Neuronal stem cell (in vitro differentiated cells): Measurements from ENCODE around the gene C2orf68.
A peak's percentile ranks its signal among the peaks of the same experiment; 100 is the strongest.
"Not testable (repeated sequence)": the region's sequence is repeated elsewhere in the genome, so short reads cannot be mapped to it uniquely, and the experiment has no call there.

Experiments used
- DNase-seq: peaks from one replicate; pipeline ENCODE4 v3.0.0-alpha.2; 2013; ENCODE audit warnings: low spot score
- H2AFZ ChIP-seq: one replicate; pipeline ENCODE4 v1.6.1; 2013; ENCODE audit warnings: mild to moderate bottlenecking, low read length, inconsistent platforms
- H2AK5ac ChIP-seq: 2 replicates; pipeline ENCODE4 v1.6.1; 2013; ENCODE audit warnings: low read depth, mild to moderate bottlenecking, inconsistent platforms, low read length, moderate library complexity, mixed read lengths
- H2BK120ac ChIP-seq: 2 replicates; pipeline ENCODE4 v1.6.1; 2013; ENCODE audit warnings: low read depth, mild to moderate bottlenecking, inconsistent platforms, low read length, moderate library complexity, mixed read lengths
- H2BK12ac ChIP-seq: one replicate; pipeline ENCODE4 v1.6.1; 2013; ENCODE audit warnings: low read length, inconsistent platforms
- H2BK15ac ChIP-seq: 2 replicates; pipeline ENCODE4 v1.6.1; 2013; ENCODE audit warnings: mild to moderate bottlenecking, low read length, inconsistent platforms, mixed read lengths
- H2BK5ac ChIP-seq: one replicate; pipeline ENCODE4 v1.6.1; 2013; ENCODE audit warnings: inconsistent platforms, mild to moderate bottlenecking, low read length, moderate library complexity
- H3K14ac ChIP-seq: one replicate; pipeline ENCODE4 v1.6.1; 2013; ENCODE audit warnings: low read length, inconsistent platforms
- H3K18ac ChIP-seq: 2 replicates; pipeline ENCODE4 v1.6.1; 2013; ENCODE audit warnings: low read length, inconsistent platforms
- H3K23ac ChIP-seq: 2 replicates; pipeline ENCODE4 v1.6.1; 2013; ENCODE audit warnings: low read depth, mild to moderate bottlenecking, mixed read lengths, low read length, inconsistent platforms; ENCODE audit not compliant: poor library complexity
- H3K27ac ChIP-seq: replicated peaks from 3 replicates; pipeline ENCODE4 v1.5.1; 2013; ENCODE audit warnings: low read length, inconsistent platforms
- H3K27me3 ChIP-seq, 3 experiments: 2 replicates each; pipeline ENCODE4 v1.6.1; 2013; ENCODE audit warnings: low read length in 3 of 3, mild to moderate bottlenecking in 2 of 3, inconsistent platforms in 1 of 3, low read depth in 1 of 3, mixed read lengths in 1 of 3, moderate library complexity in 1 of 3; ENCODE audit not compliant: control insufficient read depth in 3 of 3, insufficient read depth in 3 of 3
- H3K36me3 ChIP-seq, 2 donors: replicated peaks in 1 of 2; 2 replicates each; pipeline ENCODE4 v1.6.1; 2013; ENCODE audit warnings: low read length in 2 of 2; ENCODE audit not compliant: control insufficient read depth in 2 of 2, insufficient read depth in 2 of 2
- H3K4ac ChIP-seq: 2 replicates; pipeline ENCODE4 v1.6.1; 2013; ENCODE audit warnings: inconsistent platforms, mild to moderate bottlenecking, low read length, moderate library complexity
- H3K4me1 ChIP-seq, 2 donors: 1 replicate in 1 of 2; 2 replicates in 1 of 2; pipeline ENCODE4 v1.6.1; 2013; ENCODE audit warnings: low read length in 2 of 2, low read depth in 1 of 2; ENCODE audit not compliant: control insufficient read depth in 2 of 2, insufficient read depth in 1 of 2
- H3K4me2 ChIP-seq: one replicate; pipeline ENCODE4 v1.6.1; 2013; ENCODE audit warnings: mild to moderate bottlenecking, low read length, inconsistent platforms; ENCODE audit not compliant: insufficient read depth, poor library complexity, severe bottlenecking
- H3K4me3 ChIP-seq, 2 donors: 2 replicates each; pipeline ENCODE4 v1.5.1; 2013; ENCODE audit warnings: low read length in 2 of 2, mild to moderate bottlenecking in 2 of 2, inconsistent platforms in 1 of 2, moderate library complexity in 1 of 2
- H3K79me1 ChIP-seq: one replicate; pipeline ENCODE4 v1.6.1; 2013; ENCODE audit warnings: low read depth, mild to moderate bottlenecking, inconsistent platforms, low read length, moderate library complexity
- H3K9ac ChIP-seq: one replicate; pipeline ENCODE4 v1.6.1; 2013; ENCODE audit warnings: mild to moderate bottlenecking, low read depth, low read length, inconsistent platforms; ENCODE audit not compliant: poor library complexity
- H3K9me3 ChIP-seq, 2 donors: replicated peaks in 1 of 2; 2 replicates each; pipeline versions ENCODE3 to v1.6.1; 2013; ENCODE audit warnings: low read length in 2 of 2, mild to moderate bottlenecking in 2 of 2, inconsistent platforms in 1 of 2, low read depth in 1 of 2, mixed read lengths in 1 of 2, moderate library complexity in 1 of 2; ENCODE audit not compliant: control insufficient read depth in 2 of 2, insufficient read depth in 1 of 2
- H4K8ac ChIP-seq: one replicate; pipeline ENCODE4 v1.6.1; 2013; ENCODE audit warnings: low read depth, mild to moderate bottlenecking, inconsistent platforms, low read length, moderate library complexity
- H4K91ac ChIP-seq: one replicate; pipeline ENCODE4 v1.6.1; 2013; ENCODE audit warnings: low read length, low read depth, mild to moderate bottlenecking, inconsistent platforms; ENCODE audit not compliant: poor library complexity
- WGBS, 2 donors: extraction: QIAGEN DNeasy Blood & Tissue Kit; methylation state at CpG; one replicate each; pipeline ENCODE4 v1.1.7; 2013; ENCODE audit warnings: missing lambda C conversion rate in 2 of 2, mixed read lengths in 1 of 2; ENCODE audit not compliant: insufficient read length in 2 of 2, insufficient replicate concordance in 1 of 2; ENCODE audit errors: extremely low coverage in 2 of 2; 5-methylcytosine and 5-hydroxymethylcytosine counted together

C2orf68 gene

GRCh38 chr2:85659324-85659981, 47.6 kb upstream of the C2orf68 start:
- H2BK120ac ChIP-seq: no peak overlapping the region
- H3K9me3 ChIP-seq: no peaks in the 10 kb centered on the region
- peak overlapping the region; percentile 43 for H2BK5ac ChIP-seq
- no peak overlapping the region for H3K14ac ChIP-seq
- H4K91ac ChIP-seq: no peak overlapping the region
- no peaks in the 10 kb centered on the region for H3K4me1 ChIP-seq
- WGBS, 2 donors: no CpG with 5 or more reads among the region's 13 CpGs
- peak overlapping the region; percentile 45 for H3K9ac ChIP-seq
- no peak overlapping the region for H3K18ac ChIP-seq
- no peak for DNase-seq
- no peaks in the 10 kb centered on the region for H3K27me3 ChIP-seq
- H3K23ac ChIP-seq: no peak overlapping the region
- peaks cover 4 to 32% of the 10 kb centered on the region in 2 donors for H3K36me3 ChIP-seq
- no peak overlapping the region for H3K4ac ChIP-seq
- H3K4me3 ChIP-seq: peak overlapping the region in 1 of 2 donors; percentile 43
- H2BK12ac ChIP-seq: no peak overlapping the region
- no peaks in the 10 kb centered on the region for H3K79me1 ChIP-seq
- H4K8ac ChIP-seq: no peak overlapping the region
- H3K4me2 ChIP-seq: no peak overlapping the region
- H3K27ac ChIP-seq: no peak overlapping the region
- no peak overlapping the region for H2AFZ ChIP-seq
- H2AK5ac ChIP-seq: no peak overlapping the region
- no peak overlapping the region for H2BK15ac ChIP-seq

GRCh38 chr2:85657399-85657798, 45.5 kb upstream of the C2orf68 start:
- peaks cover 5 to 52% of the 10 kb centered on the region in 2 donors for H3K36me3 ChIP-seq
- not testable (repeated sequence) for H4K91ac ChIP-seq, H2AFZ ChIP-seq, H3K18ac ChIP-seq, H3K4me2 ChIP-seq, DNase-seq, H3K4me3 ChIP-seq, H2BK120ac ChIP-seq, H2BK12ac ChIP-seq, H3K14ac ChIP-seq, H2BK15ac ChIP-seq, H2BK5ac ChIP-seq, H4K8ac ChIP-seq, H3K4ac ChIP-seq, H3K27ac ChIP-seq, H2AK5ac ChIP-seq, H3K9ac ChIP-seq, H3K23ac ChIP-seq, H3K4me1 ChIP-seq, H3K27me3 ChIP-seq, H3K9me3 ChIP-seq, H3K79me1 ChIP-seq
- WGBS, 2 donors: no CpG with 5 or more reads among the region's 4 CpGs

- no peaks in the 10 kb centered on the region for H3K9me3 ChIP-seq
- H3K18ac ChIP-seq: no peak overlapping the region
- peaks cover 9 to 59% of the 10 kb centered on the region in 2 donors for H3K36me3 ChIP-seq
- no peak overlapping the region for H3K4me3 ChIP-seq
- H4K8ac ChIP-seq: no peak overlapping the region
- no peak for DNase-seq
- no peak overlapping the region for H2BK5ac ChIP-seq
- no peak overlapping the region for H2BK120ac ChIP-seq
- no peak overlapping the region for H4K91ac ChIP-seq
- no peak overlapping the region for H3K4ac ChIP-seq
- H3K4me2 ChIP-seq: no peak overlapping the region
- H2BK12ac ChIP-seq: no peak overlapping the region
- no peak overlapping the region for H3K9ac ChIP-seq
- H3K4me1 ChIP-seq: no peaks in the 10 kb centered on the region
- H2AK5ac ChIP-seq: no peak overlapping the region
- H3K14ac ChIP-seq: no peak overlapping the region
- no peak overlapping the region for H3K23ac ChIP-seq
- H3K27ac ChIP-seq: no peak overlapping the region
- H3K79me1 ChIP-seq: no peaks in the 10 kb centered on the region
- H2BK15ac ChIP-seq: no peak overlapping the region
- no CpG with 5 or more reads among the region's 3 CpGs for WGBS, 2 donors
- no peaks in the 10 kb centered on the region for H3K27me3 ChIP-seq
- H2AFZ ChIP-seq: no peak overlapping the region
Measured at GRCh38 chr2:85656468-85656867, 44.6 kb upstream of the C2orf68 start.

GRCh38 chr2:85655961-85656417, 44.1 kb upstream of the C2orf68 start:
- no peak overlapping the region for H4K8ac ChIP-seq
- no peak overlapping the region for H3K9ac ChIP-seq
- no peak overlapping the region for H3K18ac ChIP-seq
- no peaks in the 10 kb centered on the region for H3K79me1 ChIP-seq
- no peak overlapping the region for H3K4ac ChIP-seq
- peaks cover 13 to 64% of the 10 kb centered on the region in 2 donors for H3K36me3 ChIP-seq
- no peaks in the 10 kb centered on the region for H3K9me3 ChIP-seq
- no peak for DNase-seq
- H2BK120ac ChIP-seq: no peak overlapping the region
- H3K4me1 ChIP-seq: no peaks in the 10 kb centered on the region
- H4K91ac ChIP-seq: no peak overlapping the region
- H2AFZ ChIP-seq: no peak overlapping the region
- H3K23ac ChIP-seq: no peak overlapping the region
- no peak overlapping the region for H3K4me2 ChIP-seq
- no CpG with 5 or more reads among the region's 7 CpGs for WGBS, 2 donors
- no peak overlapping the region for H3K4me3 ChIP-seq
- no peak overlapping the region for H3K27ac ChIP-seq
- no peak overlapping the region for H2AK5ac ChIP-seq
- no peaks in the 10 kb centered on the region for H3K27me3 ChIP-seq
- H2BK5ac ChIP-seq: no peak overlapping the region
- no peak overlapping the region for H2BK15ac ChIP-seq
- no peak overlapping the region for H2BK12ac ChIP-seq
- no peak overlapping the region for H3K14ac ChIP-seq
